ENCODE results near the gene DNMBP. TPM values are rescaled to one million over a fixed set of nuclear protein-coding genes. Genes with fewer than 3 reads are reported as not detected.

Gene DNMBP
- total and polyA plus RNA-seq, 2 experiments from 2014 or later: 13.4 to 31.2 TPM

- no peaks in the 10 kb centered on the region for H3K4me1 Mint-ChIP-seq
- no peaks in the 10 kb centered on the region for H3K36me3 ChIP-seq (ENCODE audit: insufficient read depth)
- no peak for ATAC-seq
- H3K27ac Mint-ChIP-seq: no peak overlapping the region
- no peaks in the 10 kb centered on the region for H3K27me3 ChIP-seq (ENCODE audit: insufficient read depth)
- no peak overlapping the region for H2AFZ ChIP-seq
- no peak overlapping the region for H3K4me2 ChIP-seq
- no peaks in the 10 kb centered on the region for H4K20me1 ChIP-seq (replicated peaks; ENCODE audit: insufficient read depth)
- peaks cover 2% of the 10 kb centered on the region for H3K27me3 Mint-ChIP-seq (ENCODE audit: insufficient read depth, low read depth, poor library complexity)
- no peaks in the 10 kb centered on the region for H3F3A ChIP-seq (replicated peaks; ENCODE audit: low read depth)
- no peak overlapping the region for H3K27ac ChIP-seq (ENCODE audit: low read depth)
- H3K4me3 Mint-ChIP-seq: no peak overlapping the region
- H3K9me2 ChIP-seq (ENCODE audit: insufficient read depth): peaks cover 6% of the 10 kb centered on the region; the same call in 1 of the 2 replicates
- H3K79me2 ChIP-seq (replicated peaks; ENCODE audit: insufficient read depth): no peaks in the 10 kb centered on the region
- peaks cover 18% of the 10 kb centered on the region for H3K9me3 Mint-ChIP-seq
- no peaks in the 10 kb centered on the region for H3K4me1 ChIP-seq (ENCODE audit: insufficient read depth)
- DNase-seq (ENCODE audit: low spot score): no peak
- H3K4me3 ChIP-seq: no peak overlapping the region
- no peak for TF ChIP-seq POLR2AphosphoS5 (IDR thresholded peaks at IDR 0.05; ENCODE audit: low read depth)
- TF ChIP-seq ZNF331 (CRISPR knock-in tag; IDR thresholded peaks at IDR 0.05; ENCODE audit: low read depth): no peak
- TF ChIP-seq REST (IDR thresholded peaks at IDR 0.05; ENCODE audit: unreplicated experiment): no peak
- TF ChIP-seq CTCF (conservative IDR thresholded peaks at IDR 0.05; ENCODE audit: low read depth in 2 of 2): no peak
- TF ChIP-seq CREB1 (CRISPR knock-in tag; IDR thresholded peaks at IDR 0.05; ENCODE audit: low read depth): no peak
- no peak for TF ChIP-seq EZH2phosphoT487 (IDR thresholded peaks at IDR 0.05; ENCODE audit: unreplicated experiment)
- no peak for TF ChIP-seq ZNF114 (CRISPR knock-in tag; IDR thresholded peaks at IDR 0.05)
- TF ChIP-seq NANOG (IDR thresholded peaks at IDR 0.05; ENCODE audit: borderline replicate concordance): no peak
- TF ChIP-seq EZH2 (IDR thresholded peaks at IDR 0.05; ENCODE audit: low read depth, unreplicated experiment): no peak
- no peak for TF ChIP-seq JUNB (IDR thresholded peaks at IDR 0.05; ENCODE audit: unreplicated experiment)
- no peak for TF ChIP-seq ETS1 (IDR thresholded peaks at IDR 0.05)
- no peak for TF ChIP-seq STAT1 (IDR thresholded peaks at IDR 0.05; ENCODE audit: unreplicated experiment)
- no peak for TF ChIP-seq ZNF462 (CRISPR knock-in tag; IDR thresholded peaks at IDR 0.05)
- peaks cover 21% of the 10 kb centered on the region for H3K36me3 Mint-ChIP-seq (ENCODE audit: low read depth)
Measured at GRCh38 chr10:99938563-99938962, 71.2 kb downstream of the DNMBP start.

Measured in GM23338 (cell line).